GM23248 (cell line): ENCODE measurements around the gene PNPLA7. TPM values are rescaled to one million over a fixed set of nuclear protein-coding genes. Genes with fewer than 3 reads are reported as not detected.
"Not testable (repeated sequence)": the region's sequence is repeated elsewhere in the genome, so short reads cannot be mapped to it uniquely, and the experiment has no call there.

Experiments
- DNase-seq: peaks from one replicate; pipeline ENCODE4 v3.0.0-alpha.2; 2015
- H2AFZ ChIP-seq: fragments of 200-600 bp; sonication (generic); 2 replicates; pipeline ENCODE4 v1.6.1; 2016; ENCODE audit warnings: antibody characterized with exemption
- H3F3A ChIP-seq: fragments of 200-600 bp; sonication (generic); 2 replicates; pipeline ENCODE4 v1.6.1; 2016; ENCODE audit warnings: mild to moderate bottlenecking, antibody characterized with exemption, mixed run types; ENCODE audit not compliant: insufficient read depth
- H3K27ac ChIP-seq: fragments of 200-600 bp; sonication (generic); 2 replicates; pipeline ENCODE4 v1.5.1; 2016; ENCODE audit warnings: mild to moderate bottlenecking
- H3K27me3 ChIP-seq: fragments of 200-600 bp; sonication (generic); replicated peaks from 2 replicates; pipeline ENCODE4 v1.6.1; 2016; ENCODE audit warnings: mild to moderate bottlenecking; ENCODE audit not compliant: insufficient read depth
- H3K36me3 ChIP-seq: fragments of 200-600 bp; sonication (generic); 2 replicates; pipeline ENCODE4 v1.6.1; 2016; ENCODE audit warnings: low read depth, mild to moderate bottlenecking
- H3K4me1 ChIP-seq: fragments of 200-600 bp; sonication (generic); 2 replicates; pipeline ENCODE4 v1.6.1; 2016; ENCODE audit warnings: mild to moderate bottlenecking; ENCODE audit not compliant: insufficient read depth
- H3K4me2 ChIP-seq: fragments of 200-600 bp; sonication (generic); one replicate; pipeline ENCODE4 v1.6.1; 2016; ENCODE audit warnings: mild to moderate bottlenecking; ENCODE audit not compliant: unreplicated experiment
- H3K4me3 ChIP-seq: fragments of 200-600 bp; sonication (generic); 2 replicates; pipeline ENCODE4 v1.5.1; 2016; ENCODE audit warnings: mild to moderate bottlenecking
- H3K79me2 ChIP-seq: fragments of 200-600 bp; sonication (generic); 2 replicates; pipeline ENCODE4 v1.6.1; 2016; ENCODE audit warnings: mild to moderate bottlenecking; ENCODE audit not compliant: insufficient read depth
- H3K9ac ChIP-seq: fragments of 200-600 bp; sonication (generic); 2 replicates; pipeline ENCODE4 v1.6.1; 2016; ENCODE audit warnings: mild to moderate bottlenecking
- H3K9me2 ChIP-seq: fragments of 200-600 bp; sonication (generic); 2 replicates; pipeline ENCODE4 v1.6.1; 2016; ENCODE audit warnings: mixed run types, mild to moderate bottlenecking, moderate library complexity; ENCODE audit not compliant: insufficient read depth
- H3K9me3 ChIP-seq: fragments of 200-600 bp; sonication (generic); one replicate; pipeline ENCODE4 v1.6.1; 2017; ENCODE audit warnings: low read depth
- H4K20me1 ChIP-seq: fragments of 200-600 bp; sonication (generic); 2 replicates; pipeline ENCODE4 v1.6.0; 2016; ENCODE audit not compliant: insufficient read depth
- EZH2 ChIP-seq: fragments of 200-600 bp; sonication (generic); IDR thresholded peaks from 2 replicates; pipeline ENCODE4 v1.6.1; 2018; ENCODE audit warnings: antibody characterized with exemption, mild to moderate bottlenecking; ENCODE audit not compliant: insufficient read depth, poor library complexity, severe bottlenecking
- EZH2phosphoT487 ChIP-seq: fragments of 200-600 bp; sonication (generic); IDR thresholded peaks from 2 replicates; pipeline ENCODE4 v1.6.1; 2018; ENCODE audit warnings: antibody characterized with exemption, moderate library complexity, mild to moderate bottlenecking, low read depth; ENCODE audit not compliant: insufficient read depth
- WGBS, 2 experiments: methylation state at CpG; one replicate each; pipeline ENCODE4 v1.1.6; 2015 to 2017; ENCODE audit warnings: low lambda C conversion rate in 2 of 2, low coverage in 1 of 2; ENCODE audit errors: missing lambda C conversion rate in 2 of 2; 5-methylcytosine and 5-hydroxymethylcytosine counted together
- in situ Hi-C: fragments of 300-500 bp; cut with MboI; formaldehyde crosslinking; loops from 2 replicates; pipeline ENCODE4 v1.15.0; 2020
- polyA plus RNA-seq: library from polyadenylated mRNA; unstranded; fragments of >200 nt; fragmentation: Nextera tagmentation; extraction: Ambion mirVana; gene quantifications from 2 replicates; pipeline ENCODE4 v1.2.1, GENCODE V29; 2016
- total RNA-seq: library from RNA; depleted of rRNA; stranded (reverse); fragments of >200 nt; shearing (Covaris generic); gene quantifications from 2 replicates; pipeline ENCODE4 v1.2.3, GENCODE V29; 2014

Gene PNPLA7
- total and polyA plus RNA-seq, 2 experiments from 2014 or later = 0.54 to 0.59 TPM

DNA sequence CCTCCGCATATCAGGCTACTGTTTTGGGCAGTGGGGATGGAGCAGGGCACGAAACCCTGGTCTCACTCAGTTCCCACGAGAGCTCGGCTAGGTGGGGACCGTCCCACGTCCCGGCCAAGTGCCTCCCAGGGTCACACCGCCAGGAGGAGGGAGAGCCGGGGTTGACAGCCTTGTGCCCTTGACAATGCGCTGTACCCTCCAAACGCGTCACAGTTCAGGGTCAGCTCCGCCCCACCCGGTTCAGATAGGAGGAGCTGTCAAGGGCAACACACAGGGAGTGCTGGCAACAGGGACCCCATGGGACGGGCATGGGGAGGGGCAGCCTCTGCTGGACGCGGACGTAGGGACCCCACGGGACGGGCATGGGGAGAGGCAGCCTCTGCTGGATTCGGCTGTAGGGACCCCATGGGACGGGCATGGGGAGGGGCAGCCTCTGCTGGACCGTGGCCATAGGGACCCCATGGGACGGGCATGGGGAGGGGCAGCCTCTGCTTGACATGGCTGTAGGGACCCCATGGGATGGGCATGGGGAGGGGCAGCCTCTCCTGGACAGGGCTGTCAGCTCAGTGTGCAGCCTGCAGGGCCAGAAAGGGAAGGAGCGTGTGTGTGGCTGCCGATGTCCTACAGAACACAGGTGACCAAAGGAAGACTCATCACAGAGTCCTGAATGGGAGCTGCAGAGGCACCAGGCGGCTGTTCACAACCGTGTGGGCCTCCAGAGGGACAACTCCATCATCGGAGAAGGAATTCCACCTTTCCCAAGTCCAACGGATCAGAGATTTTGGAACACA, 29.4 kb downstream of the PNPLA7 start:
- in situ Hi-C loops = loop anchor here (10.0 kb wide), 1 partner anchor 236 kb away; no protein-coding TSS in a partner anchor
- H3F3A ChIP-seq = no peaks in the 10 kb centered on the region
- H3K4me1 ChIP-seq = no peaks in the 10 kb centered on the region

DNA sequence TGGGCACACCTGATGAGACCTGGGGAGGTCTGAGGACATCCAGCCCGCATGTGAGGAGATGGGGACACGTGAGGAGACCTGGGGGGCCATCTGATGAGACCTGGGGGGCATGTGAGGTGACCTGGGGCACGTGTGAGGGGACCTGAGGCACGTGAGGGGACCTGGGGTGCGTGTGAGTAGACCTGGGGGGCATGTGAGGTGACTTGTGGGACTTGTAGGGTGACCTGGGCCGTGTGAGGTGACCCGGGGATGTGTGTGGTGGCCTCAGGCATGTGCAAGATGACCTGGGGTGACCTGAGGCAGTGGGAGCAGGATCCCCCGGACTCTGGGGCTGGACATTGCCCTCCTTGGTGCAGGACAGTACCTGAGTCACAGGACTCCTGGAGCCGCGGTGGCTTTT, 30.6 kb downstream of the PNPLA7 start:
- H3F3A ChIP-seq = no peaks in the 10 kb centered on the region
- in situ Hi-C loops = no loop called here
- H3K79me2 ChIP-seq = no peaks in the 10 kb centered on the region
- no peaks in the 10 kb centered on the region for H3K9me2 ChIP-seq
- no peak overlapping the region for H3K9ac ChIP-seq
- H2AFZ ChIP-seq = no peak overlapping the region
- H3K27ac ChIP-seq = no peak overlapping the region
- H3K4me1 ChIP-seq = no peaks in the 10 kb centered on the region
- no peaks in the 10 kb centered on the region for H3K27me3 ChIP-seq
- TF ChIP-seq EZH2phosphoT487 (no peak), EZH2 (no peak)
- H3K9me3 ChIP-seq = no peaks in the 10 kb centered on the region
- H3K36me3 ChIP-seq = no peaks in the 10 kb centered on the region
- no peak overlapping the region for H3K4me3 ChIP-seq
- no peak for DNase-seq
- H3K4me2 ChIP-seq = no peak overlapping the region
- WGBS, 2 experiments = 87 to 98% methylated on average over 8 to 10 of the region's 10 CpGs
- H4K20me1 ChIP-seq = no peaks in the 10 kb centered on the region

More for the DNA sequence above, 29.4 kb downstream of the PNPLA7 start:
- H3K79me2 ChIP-seq = no peaks in the 10 kb centered on the region
- H3K4me3 ChIP-seq = no peak overlapping the region
- no peak overlapping the region for H3K9ac ChIP-seq
- H3K9me3 ChIP-seq = no peaks in the 10 kb centered on the region
- no peak for DNase-seq
- H2AFZ ChIP-seq = no peak overlapping the region
- H3K4me2 ChIP-seq = no peak overlapping the region
- H4K20me1 ChIP-seq = no peaks in the 10 kb centered on the region
- H3K9me2 ChIP-seq = no peaks in the 10 kb centered on the region
- H3K27ac ChIP-seq = no peak overlapping the region
- no peaks in the 10 kb centered on the region for H3K36me3 ChIP-seq
- TF ChIP-seq EZH2 (no peak), EZH2phosphoT487 (no peak)
- WGBS, 2 experiments = 80 to 85% methylated on average over 26 to 30 of the region's 30 CpGs
- no peaks in the 10 kb centered on the region for H3K27me3 ChIP-seq

DNA sequence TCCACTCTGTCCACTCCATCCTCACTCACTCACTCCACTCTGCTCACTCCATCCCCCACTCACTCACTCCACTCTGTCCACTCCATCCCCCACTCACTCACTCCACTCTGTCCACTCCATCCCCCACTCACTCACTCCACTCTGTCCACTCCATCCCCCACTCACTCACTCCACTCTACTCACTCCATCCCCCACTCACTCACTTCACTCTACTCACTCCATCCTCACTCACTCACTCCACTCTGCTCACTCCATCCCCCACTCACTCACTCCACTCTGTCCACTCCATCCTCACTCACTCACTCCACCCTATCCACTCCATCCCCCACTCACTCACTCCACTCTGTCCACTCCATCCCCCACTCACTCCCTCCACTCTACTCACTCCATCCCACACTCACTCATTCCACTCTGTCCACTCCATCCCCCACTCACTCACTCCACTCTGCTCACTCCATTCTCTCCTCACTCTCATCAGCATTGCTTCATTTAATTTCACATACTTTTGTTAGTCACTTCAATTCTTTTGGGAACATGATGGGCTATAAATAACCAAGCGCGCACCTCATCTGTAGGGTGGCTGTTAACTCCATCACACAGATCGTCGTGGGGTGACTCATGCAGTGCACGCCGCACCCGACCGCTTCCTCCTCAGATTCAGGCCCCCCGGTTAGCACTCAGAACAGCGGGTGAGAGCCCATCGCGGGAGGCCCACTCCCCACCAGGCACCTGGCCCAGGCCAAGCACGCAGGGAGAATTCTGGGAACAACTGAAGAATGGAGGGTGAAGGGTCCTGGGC, 31.3 kb downstream of the PNPLA7 start:
- H3F3A ChIP-seq, H3K4me2 ChIP-seq, H3K36me3 ChIP-seq, H3K9me3 ChIP-seq, H3K9ac ChIP-seq, H3K4me1 ChIP-seq, H4K20me1 ChIP-seq, in situ Hi-C loops, H2AFZ ChIP-seq, H3K27ac ChIP-seq, H3K27me3 ChIP-seq, H3K4me3 ChIP-seq, H3K9me2 ChIP-seq, H3K79me2 ChIP-seq: not testable (repeated sequence)
- 92 to 94% methylated on average over 13 of the region's 13 CpGs for WGBS, 2 experiments
- DNase-seq = peak; percentile 16

DNA sequence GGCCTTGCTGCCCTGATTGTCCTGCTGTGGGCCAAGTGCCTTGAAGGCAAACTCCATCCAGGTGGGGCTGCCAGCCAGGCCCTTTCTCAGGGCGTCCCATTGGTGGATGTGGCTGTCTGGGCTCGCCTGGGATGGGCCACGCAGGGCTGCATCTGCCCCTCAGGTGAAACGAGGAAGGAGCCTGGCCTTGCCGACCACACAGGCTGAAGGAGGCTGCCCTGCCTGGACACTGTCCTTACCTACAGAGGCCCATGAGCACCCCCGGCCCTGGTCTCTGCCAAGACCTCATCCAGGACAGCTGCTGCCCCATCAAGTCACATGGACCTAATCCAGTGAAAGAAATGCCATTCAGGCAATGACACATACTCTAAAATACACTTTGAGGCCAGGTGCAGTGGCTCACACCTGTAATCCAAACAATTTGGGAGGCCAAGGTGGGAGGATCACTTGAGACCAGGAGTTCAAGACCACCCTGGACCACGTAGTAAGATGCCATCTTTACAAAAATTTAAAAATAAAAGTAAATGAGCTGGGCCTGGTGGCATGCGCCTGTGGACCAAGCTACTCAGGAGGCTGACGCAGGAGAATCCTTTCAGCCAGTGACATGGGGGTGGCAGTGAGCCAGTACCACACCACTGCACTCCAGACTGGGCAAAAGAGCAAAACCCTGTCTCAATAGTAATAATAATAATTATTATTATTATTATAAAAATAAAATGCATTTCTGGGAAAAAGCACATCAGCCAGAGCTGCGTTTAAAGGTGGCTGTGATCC, 33.9 kb downstream of the PNPLA7 start:
- no peak overlapping the region for H3K4me3 ChIP-seq
- H3K9ac ChIP-seq = no peak overlapping the region
- no peaks in the 10 kb centered on the region for H3K4me1 ChIP-seq
- no peak for DNase-seq
- H3K4me2 ChIP-seq = no peak overlapping the region
- no peaks in the 10 kb centered on the region for H3K79me2 ChIP-seq
- in situ Hi-C loops = no loop called here
- no peaks in the 10 kb centered on the region for H3K9me2 ChIP-seq
- no peak overlapping the region for H2AFZ ChIP-seq
- no peak overlapping the region for H3K27ac ChIP-seq
- no peaks in the 10 kb centered on the region for H3K9me3 ChIP-seq
- 88 to 90% methylated on average over 10 of the region's 10 CpGs for WGBS, 2 experiments
- no peaks in the 10 kb centered on the region for H3K27me3 ChIP-seq
- H3K36me3 ChIP-seq = no peaks in the 10 kb centered on the region
- no peaks in the 10 kb centered on the region for H4K20me1 ChIP-seq
- H3F3A ChIP-seq = no peaks in the 10 kb centered on the region
- TF ChIP-seq EZH2 = no peak
- TF ChIP-seq EZH2phosphoT487 = no peak
